GM21423 (cell line): ENCODE data around the gene PMAIP1.

Source experiments
- ATAC-seq: cut with Tn5 transposase; IDR thresholded peaks from one replicate; pipeline ENCODE4 v1.9.1; 2021; ENCODE audit warnings: mild to moderate bottlenecking, moderate library complexity; ENCODE audit not compliant: unreplicated experiment

PMAIP1 gene

DNA sequence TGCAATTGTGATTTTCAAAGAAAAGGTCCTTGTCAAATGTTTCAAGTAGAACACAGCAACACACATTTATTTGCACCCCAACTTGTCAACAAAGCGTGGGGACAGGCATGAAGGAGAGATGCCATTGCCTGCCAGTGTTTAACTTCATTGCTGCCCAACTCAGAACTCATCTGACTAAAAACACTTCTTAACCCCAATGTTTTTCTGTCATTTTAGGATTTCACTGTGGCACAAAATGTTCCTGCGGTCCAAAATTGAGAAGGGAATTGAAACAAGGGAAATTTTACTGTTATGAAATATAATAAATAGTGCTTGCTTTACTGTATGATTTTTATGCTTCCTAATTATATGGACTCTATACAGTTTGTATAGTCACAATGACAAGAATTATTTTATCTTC lies 45.7 kb downstream of the PMAIP1 start:
- ATAC-seq = no peak

DNA sequence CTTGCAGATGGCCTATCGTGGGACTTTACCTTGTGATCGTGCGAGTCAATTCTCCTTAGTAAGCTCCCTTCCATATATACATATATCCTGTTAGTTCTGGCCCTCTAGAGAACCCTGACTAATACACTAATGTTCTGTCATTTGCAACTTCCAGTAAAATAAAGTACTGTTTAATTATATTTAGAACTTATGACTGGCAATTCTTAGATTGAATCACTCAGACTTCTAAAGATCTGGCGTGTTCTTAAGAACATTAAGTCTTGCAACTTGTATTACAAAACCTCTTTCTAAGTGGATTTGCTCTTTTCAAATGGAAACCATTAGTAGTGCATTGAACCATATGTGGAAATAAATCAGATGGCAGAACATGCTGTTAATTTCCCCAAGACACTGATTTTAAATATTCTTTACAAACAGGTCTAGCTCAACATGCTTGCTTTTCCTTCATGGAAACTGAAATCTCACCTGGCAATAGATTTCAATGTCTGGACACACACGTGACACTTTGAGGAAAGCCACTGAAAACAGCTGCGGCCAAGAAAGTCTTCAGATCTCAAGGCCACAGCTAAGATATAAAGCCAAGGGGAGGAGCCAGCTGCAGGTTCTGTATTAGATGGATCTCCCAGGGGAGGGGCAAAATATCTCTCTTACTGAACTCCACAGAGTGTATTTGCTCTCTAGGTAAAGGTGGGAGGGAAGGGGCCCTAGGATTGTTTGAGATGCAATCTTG lies 50.6 kb downstream of the PMAIP1 start:
- no peak for ATAC-seq

DNA sequence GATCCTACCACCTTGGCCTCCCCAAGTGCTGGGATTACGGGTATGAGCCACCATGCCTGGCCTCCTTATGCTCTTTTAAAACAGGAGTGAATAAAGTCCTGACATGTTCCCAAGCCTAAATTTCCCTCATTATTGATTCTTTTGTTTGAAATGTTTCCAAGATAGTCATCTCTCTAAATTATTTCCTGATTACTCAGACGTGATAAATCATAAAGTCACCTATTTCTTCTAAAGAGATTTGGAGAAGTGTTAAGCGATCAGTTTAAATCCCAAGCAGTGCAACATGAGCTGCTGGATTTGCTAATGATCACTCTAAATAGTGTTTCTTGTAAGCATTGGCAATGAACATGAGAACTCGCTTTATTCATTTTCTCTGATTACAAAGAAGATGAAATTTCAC lies 51.8 kb downstream of the PMAIP1 start:
- no peak for ATAC-seq

GRCh38 chr18:59952283-59953007 lies 52.6 kb downstream of the PMAIP1 start:
- no peak for ATAC-seq
